HEK293T (cell line): Measurements from ENCODE around the gene ZBTB40.

Experiments
- CTCF ChIA-PET: fragments of 350-600 bp; formaldehyde crosslinking; extraction: SDS; loops from one replicate; lab custom pipeline; 2021; ENCODE audit warnings: antibody characterized with exemption, inconsistent platforms; lab: Yijun Ruan, JAX
- POLR2A ChIA-PET: fragments of 350-600 bp; formaldehyde crosslinking; extraction: SDS; loops from one replicate; lab custom pipeline; 2020; ENCODE audit warnings: antibody characterized with exemption, inconsistent platforms; lab: Yijun Ruan, JAX
- DNase-seq: peaks from one replicate; pipeline ENCODE4 v3.0.0; 2012; ENCODE audit warnings: mixed read lengths; ENCODE audit errors: extremely low spot score
- ARNT ChIP-seq: fragments of 450-650 bp; IDR thresholded peaks from 2 replicates; pipeline ENCODE4 v1.6.1; 2017; ENCODE audit warnings: mild to moderate bottlenecking
- BHLHE40 ChIP-seq: fragments of 450-650 bp; IDR thresholded peaks from 2 replicates; pipeline ENCODE4 v1.6.1; 2016; ENCODE audit warnings: mild to moderate bottlenecking, moderate library complexity, borderline replicate concordance
- CTBP1 ChIP-seq: fragments of 450-650 bp; IDR thresholded peaks from 2 replicates; pipeline ENCODE4 v1.6.1; 2016; ENCODE audit warnings: borderline replicate concordance
- ELF4 ChIP-seq: fragments of 450-650 bp; IDR thresholded peaks from 2 replicates; pipeline ENCODE4 v1.6.1; 2017; ENCODE audit warnings: antibody characterized with exemption
- FOXA1 ChIP-seq: fragments of 450-650 bp; IDR thresholded peaks from 2 replicates; pipeline ENCODE4 v1.6.1; 2016; ENCODE audit warnings: mild to moderate bottlenecking
- FOXK2 ChIP-seq: fragments of 450-650 bp; IDR thresholded peaks from 2 replicates; pipeline ENCODE4 v1.6.1; 2016; ENCODE audit warnings: mild to moderate bottlenecking
- FOXM1 ChIP-seq: fragments of 450-650 bp; IDR thresholded peaks from 2 replicates; pipeline ENCODE4 v1.6.1; 2017; ENCODE audit warnings: mild to moderate bottlenecking, borderline replicate concordance
- HDGF ChIP-seq: fragments of 450-650 bp; IDR thresholded peaks from 2 replicates; pipeline ENCODE4 v1.6.1; 2017; ENCODE audit warnings: antibody characterized with exemption, borderline replicate concordance
- L3MBTL2 ChIP-seq: fragments of 450-650 bp; conservative IDR thresholded peaks from 2 replicates; pipeline ENCODE4 v1.6.1; 2016; ENCODE audit warnings: mild to moderate bottlenecking
- LEF1 ChIP-seq: fragments of 450-650 bp; IDR thresholded peaks from 2 replicates; pipeline ENCODE4 v1.6.1; 2017; ENCODE audit warnings: mild to moderate bottlenecking, borderline replicate concordance
- NFRKB ChIP-seq: fragments of 450-650 bp; IDR thresholded peaks from 2 replicates; pipeline ENCODE4 v1.6.1; 2016; ENCODE audit warnings: mild to moderate bottlenecking, moderate library complexity
- SP1 ChIP-seq: fragments of 450-650 bp; IDR thresholded peaks from 2 replicates; pipeline ENCODE4 v1.6.1; 2017
- SUZ12 ChIP-seq: fragments of 450-650 bp; IDR thresholded peaks from 2 replicates; pipeline ENCODE4 v1.6.1; 2016; ENCODE audit warnings: mild to moderate bottlenecking
- TARDBP ChIP-seq: fragments of 450-650 bp; IDR thresholded peaks from 2 replicates; pipeline ENCODE4 v1.6.1; 2016
- ZNF384 ChIP-seq: fragments of 450-650 bp; IDR thresholded peaks from 2 replicates; pipeline ENCODE4 v1.6.1; 2016
- TF ChIP-seq, protein P1 (sequence below): fragments of 450-650 bp; IDR thresholded peaks from 2 replicates; pipeline ENCODE4 v1.6.1; 2016

The ZBTB40 gene

GRCh38 chr1:22408230-22408629, 43.4 kb upstream of the ZBTB40 start:
- CTCF ChIA-PET = no interaction called here
- POLR2A ChIA-PET = no interaction called here
- no peak for DNase-seq
- TF ChIP-seq FOXA1 (no peak), LEF1 (no peak), CTBP1 (no peak), NFRKB (no peak), SP1 (no peak)
- TF ChIP-seq, protein P1, sequence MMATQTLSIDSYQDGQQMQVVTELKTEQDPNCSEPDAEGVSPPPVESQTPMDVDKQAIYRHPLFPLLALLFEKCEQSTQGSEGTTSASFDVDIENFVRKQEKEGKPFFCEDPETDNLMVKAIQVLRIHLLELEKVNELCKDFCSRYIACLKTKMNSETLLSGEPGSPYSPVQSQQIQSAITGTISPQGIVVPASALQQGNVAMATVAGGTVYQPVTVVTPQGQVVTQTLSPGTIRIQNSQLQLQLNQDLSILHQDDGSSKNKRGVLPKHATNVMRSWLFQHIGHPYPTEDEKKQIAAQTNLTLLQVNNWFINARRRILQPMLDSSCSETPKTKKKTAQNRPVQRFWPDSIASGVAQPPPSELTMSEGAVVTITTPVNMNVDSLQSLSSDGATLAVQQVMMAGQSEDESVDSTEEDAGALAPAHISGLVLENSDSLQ = no peak

DNA sequence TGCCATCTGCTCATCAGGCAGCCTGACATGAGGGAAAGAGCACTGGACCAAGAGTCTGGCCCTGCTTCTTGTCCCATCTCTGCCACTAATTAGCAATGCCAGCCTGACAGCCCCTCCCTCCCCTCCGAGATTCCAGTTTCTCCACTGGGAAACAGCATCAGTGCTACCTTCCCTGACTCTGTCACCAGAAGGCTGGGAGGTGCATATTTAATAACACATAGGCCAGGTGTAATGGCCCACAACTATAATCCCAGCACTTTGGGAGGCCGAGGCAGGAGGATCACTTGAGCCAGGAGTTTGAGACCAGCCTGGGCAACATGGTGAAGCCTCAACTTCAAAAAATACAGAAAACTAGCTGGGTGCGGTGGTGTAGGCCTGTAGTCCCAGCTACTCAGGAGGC, 41.2 kb upstream of the ZBTB40 start:
- ChIA-PET POLR2A (no interaction called here), CTCF (no interaction called here)
- no peak for TF ChIP-seq SP1
- TF ChIP-seq ELF4 = no peak
- TF ChIP-seq FOXK2 = no peak
- TF ChIP-seq TARDBP = no peak
- no peak for TF ChIP-seq HDGF
- TF ChIP-seq FOXM1 = no peak
- no peak for DNase-seq

DNA sequence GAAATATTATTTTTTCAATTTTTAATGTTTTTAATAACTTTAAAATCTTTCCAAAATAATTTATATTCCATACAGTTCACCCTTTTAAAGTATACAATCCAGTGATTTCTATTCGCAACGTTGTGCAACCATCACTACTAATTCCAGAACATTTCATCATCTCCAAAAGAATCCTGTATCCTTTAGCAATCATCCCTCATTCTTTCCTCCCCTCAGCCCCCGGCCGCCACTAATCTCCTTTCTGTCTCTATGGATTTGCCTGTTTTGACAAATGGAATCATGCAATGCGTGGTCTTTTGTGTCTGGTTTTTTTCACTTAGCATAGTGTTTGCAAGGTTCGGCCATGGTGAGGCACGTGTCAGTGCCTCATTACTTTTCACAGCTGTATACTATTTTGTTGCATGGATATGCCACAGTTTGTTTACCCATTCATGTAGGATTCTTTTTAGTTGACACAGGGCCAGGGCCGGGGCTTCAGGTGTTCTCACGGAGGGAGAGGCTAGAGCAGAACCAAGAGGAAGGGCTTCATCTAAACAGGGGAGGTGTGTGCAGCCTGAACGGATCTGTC, 40.6 kb upstream of the ZBTB40 start:
- POLR2A ChIA-PET = no interaction called here
- no peak for DNase-seq
- CTCF ChIA-PET = no interaction called here
- TF ChIP-seq HDGF = no peak

DNA sequence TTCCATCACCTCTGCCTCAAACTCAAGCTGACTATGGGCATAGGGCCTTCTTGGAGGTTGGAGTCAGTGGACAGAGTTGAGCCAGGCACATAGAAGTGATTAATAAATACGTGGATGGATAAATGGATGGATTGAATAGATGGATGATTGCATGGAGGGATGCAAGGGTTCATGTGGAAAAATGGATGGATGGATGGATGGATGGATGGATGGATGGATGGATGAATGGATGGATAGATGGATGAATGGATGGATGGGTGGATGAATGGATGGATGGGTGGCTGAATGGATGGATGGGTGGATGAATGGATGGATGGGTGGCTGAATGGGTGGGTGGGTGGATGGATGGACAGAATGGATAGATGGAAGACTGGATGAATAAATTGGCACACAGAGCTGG, 40.1 kb upstream of the ZBTB40 start:
- TF ChIP-seq NFRKB (no peak), HDGF (no peak), FOXK2 (no peak), SUZ12 (no peak), ZNF384 (no peak), ELF4 (no peak), L3MBTL2 (no peak), BHLHE40 (no peak), CTBP1 (no peak), ARNT (no peak), FOXA1 (no peak), SP1 (no peak)
- TF ChIP-seq, protein P1 = no peak
- CTCF ChIA-PET = interaction anchor here (0.7 kb wide), 1 partner anchor 77 kb away, joined by 3 read pairs; no protein-coding TSS in a partner anchor
- POLR2A ChIA-PET = no interaction called here
- no peak for DNase-seq

DNA sequence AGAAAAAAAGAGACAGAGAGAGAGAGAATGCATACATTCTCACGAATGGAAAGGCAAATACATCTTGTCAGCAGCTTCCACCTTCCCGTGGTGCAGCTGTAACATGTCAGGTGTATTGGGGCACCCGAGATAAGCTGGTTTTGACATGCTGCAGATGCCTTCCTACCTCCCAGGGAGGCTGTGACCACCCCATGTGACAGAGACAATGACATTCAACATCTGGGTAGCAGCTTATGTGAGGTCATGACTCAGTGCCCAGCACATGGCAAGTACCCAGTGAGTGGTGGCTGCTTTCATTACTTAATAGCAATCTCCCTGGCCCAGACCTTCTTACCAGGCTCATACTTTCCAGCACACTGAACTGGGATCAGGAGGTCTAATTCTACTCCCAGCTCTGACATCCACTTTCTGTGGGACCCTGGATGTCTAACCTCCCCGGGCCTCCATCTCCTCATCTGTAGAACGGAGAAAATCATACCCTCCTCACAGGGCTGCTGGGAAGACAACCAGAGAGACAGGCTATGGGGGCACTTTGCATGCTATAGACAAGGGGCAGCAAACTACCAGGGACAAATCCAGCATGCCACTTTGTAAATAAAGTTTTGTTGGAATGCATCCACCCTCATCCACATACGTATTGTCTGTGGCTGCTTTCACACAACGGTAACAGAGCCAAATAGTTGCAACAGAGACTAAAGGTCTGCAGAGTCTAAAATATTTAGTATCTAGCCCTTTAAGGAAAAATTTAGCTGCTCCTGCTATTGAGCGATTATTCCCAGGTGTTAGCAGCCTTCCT, 38.5 kb upstream of the ZBTB40 start:
- TF ChIP-seq FOXA1 (no peak), FOXM1 (no peak), TARDBP (no peak), FOXK2 (no peak), L3MBTL2 (no peak), ARNT (no peak), CTBP1 (no peak), ELF4 (no peak), NFRKB (no peak), SUZ12 (no peak), BHLHE40 (no peak), LEF1 (no peak), HDGF (no peak), SP1 (no peak), ZNF384 (no peak)
- TF ChIP-seq, protein P1 = no peak
- POLR2A ChIA-PET = no interaction called here
- CTCF ChIA-PET = no interaction called here
- DNase-seq = no peak

DNA sequence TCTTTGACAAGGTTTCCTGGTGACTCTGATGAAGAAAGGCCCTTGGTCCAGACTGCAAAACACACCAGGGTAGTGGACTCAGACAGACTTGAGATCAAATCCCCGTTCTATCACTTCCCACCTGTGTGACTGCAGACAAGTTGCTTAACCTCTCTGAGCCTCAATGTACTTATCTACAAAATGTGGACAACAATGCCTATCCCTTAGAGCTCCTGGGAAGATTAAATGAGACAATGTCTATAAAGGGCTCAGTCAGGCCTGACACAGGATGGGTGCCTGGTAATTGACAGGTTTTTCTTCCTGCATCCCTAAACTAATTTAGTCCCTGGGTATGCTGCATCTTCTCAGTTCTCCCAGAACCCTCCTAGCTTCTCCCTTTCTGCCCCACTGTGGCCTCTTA, 37.9 kb upstream of the ZBTB40 start:
- TF ChIP-seq ARNT (no peak), HDGF (no peak), TARDBP (no peak), FOXK2 (no peak), LEF1 (no peak), L3MBTL2 (no peak), BHLHE40 (no peak), CTBP1 (no peak), ELF4 (no peak), SP1 (no peak), ZNF384 (no peak), FOXM1 (no peak), SUZ12 (no peak), FOXA1 (no peak)
- TF ChIP-seq, protein P1 = no peak
- no peak for DNase-seq
- CTCF ChIA-PET = no interaction called here
- POLR2A ChIA-PET = no interaction called here
